A549 (cell line): Measurements from ENCODE around the gene PITPNC1. TPM values are rescaled to one million over a fixed set of nuclear protein-coding genes. Genes with fewer than 3 reads are reported as not detected.

Experiments used
- ATAC-seq, 2 experiments: fragments of 200-7000 bp in 1 of 2; fragments of >200 bp in 1 of 2; cut with Nextera tagmentation in 1 of 2; cut with Tn5 transposase in 1 of 2; 3 replicates each; pipeline versions ENCODE4 v1.8.0 to v1.9.1; 2018 to 2020; ENCODE audit warnings: mild to moderate bottlenecking in 1 of 2, moderate library complexity in 1 of 2
- CTCF ChIA-PET: fragments of 300-600 bp; sonication (Branson Sonifier 250); formaldehyde crosslinking; extraction: SDS; loops from one replicate; lab custom pipeline; 2021; ENCODE audit warnings: antibody characterized with exemption, inconsistent platforms; lab: Yijun Ruan, JAX
- POLR2A ChIA-PET: fragments of 350-600 bp; formaldehyde crosslinking; extraction: SDS; loops from one replicate; lab custom pipeline; 2021; ENCODE audit warnings: antibody characterized with exemption, inconsistent platforms; lab: Yijun Ruan, JAX
- DNase-seq, 2 experiments: peaks; one replicate each; pipeline versions ENCODE4 v3.0.0 to v3.0.0-alpha.2; 2011 to 2016; ENCODE audit warnings: low read depth in 1 of 2, low spot score in 1 of 2
- FAIRE-seq: peaks from 2 replicates; lab custom pipeline; 2011; peaks lifted over from hg19 to GRCh38; lab: Jason Lieb, UNC
- H3K27ac ChIP-seq, 2 experiments: fragments of >200 bp; sonication (Bioruptor Twin); formaldehyde crosslinking; 3 replicates each; pipeline ENCODE4 v1.5.1; 2016 to 2017
- H3K4me1 ChIP-seq: fragments of >200 bp; sonication (Bioruptor Twin); formaldehyde crosslinking; 3 replicates; pipeline ENCODE4 v1.6.1; 2016
- H3K4me2 ChIP-seq: fragments of >200 bp; sonication (Bioruptor Twin); formaldehyde crosslinking; 3 replicates; pipeline ENCODE4 v1.6.1; 2016
- H3K4me3 ChIP-seq: fragments of >200 bp; sonication (Bioruptor Twin); formaldehyde crosslinking; 3 replicates; pipeline ENCODE4 v1.5.1; 2016
- H3K9me3 ChIP-seq: fragments of >200 bp; sonication (Bioruptor Twin); formaldehyde crosslinking; 3 replicates; pipeline ENCODE4 v1.6.1; 2016
- BHLHE40 ChIP-seq: IDR thresholded peaks from 2 replicates; pipeline ENCODE4 v1.6.1; 2012; ENCODE audit warnings: low read depth, low read length, inconsistent platforms
- CBX2 ChIP-seq: fragments of 200-600 bp; sonication (generic); IDR thresholded peaks from 2 replicates; pipeline ENCODE4 v1.6.1; 2016; ENCODE audit warnings: low read depth, mild to moderate bottlenecking, borderline replicate concordance
- CEBPB ChIP-seq, 2 experiments: fragments of >200 bp in 1 of 2; sonication (Bioruptor Twin) in 1 of 2; formaldehyde crosslinking in 1 of 2; IDR thresholded peaks; 2 replicates each; pipeline ENCODE4 v1.6.1; 2012 to 2016
- CHD2 ChIP-seq: fragments of 150-350 bp; IDR thresholded peaks from 2 replicates; pipeline ENCODE4 v1.6.1; 2014; ENCODE audit warnings: low read length; ENCODE audit not compliant: partially characterized antibody
- FOSL2 ChIP-seq, 2 experiments: fragments of 450-650 bp in 1 of 2; fragments of >200 bp in 1 of 2; sonication (Bioruptor Twin) in 1 of 2; formaldehyde crosslinking; IDR thresholded peaks; 2 replicates each; pipeline versions ENCODE4 v1.5.0 to v1.6.1; 2016 to 2020; ENCODE audit warnings: mild to moderate bottlenecking in 1 of 2, moderate library complexity in 1 of 2
- RAD21 ChIP-seq, 2 experiments: fragments of >200 bp in 1 of 2; sonication (Bioruptor Twin) in 1 of 2; formaldehyde crosslinking in 1 of 2; IDR thresholded peaks in 1 of 2; conservative IDR thresholded peaks in 1 of 2; 2 replicates in 1 of 2; 3 replicates in 1 of 2; pipeline ENCODE4 v1.6.1; 2012 to 2018; ENCODE audit warnings: inconsistent platforms in 1 of 2
- SMC3 ChIP-seq: fragments of >200 bp; sonication (Bioruptor Twin); formaldehyde crosslinking; IDR thresholded peaks from 3 replicates; pipeline ENCODE4 v1.6.1; 2018; ENCODE audit warnings: inconsistent platforms
- ZFP36 ChIP-seq: fragments of 450-650 bp; IDR thresholded peaks from 2 replicates; pipeline ENCODE4 v1.6.1; 2014; ENCODE audit warnings: borderline replicate concordance; ENCODE audit not compliant: partially characterized antibody
- WGBS: methylation state at CpG from one replicate; pipeline ENCODE4 v1.1.6; 2017; ENCODE audit errors: missing lambda C conversion rate; 5-methylcytosine and 5-hydroxymethylcytosine counted together
- polyA plus RNA-seq, 4 experiments: library from polyadenylated mRNA; depleted of rRNA in 3 of 4; stranded (reverse); fragments of >200 nt; fragmentation: RNase III in 1 of 4; extraction: RNeasy Plus Mini Kit Qiagen cat#74134 plus additional on column Dnase treatment in 1 of 4; gene quantifications; 2 replicates in 3 of 4; 3 replicates in 1 of 4; pipeline ENCODE4 v1.2.3, GENCODE V29; 2011 to 2017
- small RNA-seq, 6 experiments: library from RNA; depleted of rRNA; stranded (forward); fragments of <200 nt; gene quantifications; one replicate each; pipeline ENCODE3, GENCODE V24; 2012
- TF ChIP-seq, protein P1 (sequence below): fragments of >200 bp; sonication (Bioruptor Twin); formaldehyde crosslinking; IDR thresholded peaks from 3 replicates; pipeline ENCODE4 v1.6.1; 2016
- TF ChIP-seq, protein P2 (sequence below): fragments of 250-450 bp; sonication (Bioruptor Pico); IDR thresholded peaks from 2 replicates; pipeline ENCODE4 v1.5.0; 2021; ENCODE audit warnings: mild to moderate bottlenecking, moderate library complexity, borderline replicate concordance

The PITPNC1 gene
- polyA plus RNA-seq, 2 of the 4 experiments (the other 2 are of a cell fraction), result 3.7 to 11.2 TPM

GRCh38 chr17:67737145-67737544, 360.1 kb downstream of the PITPNC1 start:
- TF ChIP-seq ZFP36, result no peak
- TF ChIP-seq, protein P1, sequence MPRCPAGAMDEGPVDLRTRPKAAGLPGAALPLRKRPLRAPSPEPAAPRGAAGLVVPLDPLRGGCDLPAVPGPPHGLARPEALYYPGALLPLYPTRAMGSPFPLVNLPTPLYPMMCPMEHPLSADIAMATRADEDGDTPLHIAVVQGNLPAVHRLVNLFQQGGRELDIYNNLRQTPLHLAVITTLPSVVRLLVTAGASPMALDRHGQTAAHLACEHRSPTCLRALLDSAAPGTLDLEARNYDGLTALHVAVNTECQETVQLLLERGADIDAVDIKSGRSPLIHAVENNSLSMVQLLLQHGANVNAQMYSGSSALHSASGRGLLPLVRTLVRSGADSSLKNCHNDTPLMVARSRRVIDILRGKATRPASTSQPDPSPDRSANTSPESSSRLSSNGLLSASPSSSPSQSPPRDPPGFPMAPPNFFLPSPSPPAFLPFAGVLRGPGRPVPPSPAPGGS, result no peak
- Histone ChIP-seq H3K9me3 (no peaks in the 10 kb centered on the region), H3K27ac (no peak overlapping the region), H3K4me1 (no peaks in the 10 kb centered on the region), H3K4me3 (no peak overlapping the region), H3K4me2 (no peak overlapping the region)
- ChIA-PET CTCF (interaction anchor here (1.5 to 1.8 kb wide), 2 partner anchors 17 to 44 kb away, joined by 4 to 5 read pairs; no protein-coding TSS in a partner anchor), POLR2A (no interaction called here)
- WGBS, result 88% methylated on average over 8 of the region's 8 CpGs
- FAIRE-seq (peak; percentile 61), ATAC-seq (no peak), DNase-seq (no peak)

- POLR2A ChIA-PET, result no interaction called here
- H3K4me3 ChIP-seq, result no peak overlapping the region
- no peak overlapping the region for H3K27ac ChIP-seq
- no peak overlapping the region for H3K4me2 ChIP-seq
- ATAC-seq, result no peak
- TF ChIP-seq BHLHE40 (no peak), CBX2 (no peak), FOSL2 (IDR thresholded peaks at IDR 0.05) (no peak), FOSL2 (CRISPR knock-in tag; IDR thresholded peaks at IDR 0.05) (no peak), RAD21 (conservative IDR thresholded peaks at IDR 0.05 in 1 of 2, IDR thresholded peaks at IDR 0.05 in 1 of 2) (no peak), CHD2 (no peak), CEBPB (IDR thresholded peaks at IDR 0.05) (no peak), SMC3 (no peak)
- TF ChIP-seq, protein P2, sequence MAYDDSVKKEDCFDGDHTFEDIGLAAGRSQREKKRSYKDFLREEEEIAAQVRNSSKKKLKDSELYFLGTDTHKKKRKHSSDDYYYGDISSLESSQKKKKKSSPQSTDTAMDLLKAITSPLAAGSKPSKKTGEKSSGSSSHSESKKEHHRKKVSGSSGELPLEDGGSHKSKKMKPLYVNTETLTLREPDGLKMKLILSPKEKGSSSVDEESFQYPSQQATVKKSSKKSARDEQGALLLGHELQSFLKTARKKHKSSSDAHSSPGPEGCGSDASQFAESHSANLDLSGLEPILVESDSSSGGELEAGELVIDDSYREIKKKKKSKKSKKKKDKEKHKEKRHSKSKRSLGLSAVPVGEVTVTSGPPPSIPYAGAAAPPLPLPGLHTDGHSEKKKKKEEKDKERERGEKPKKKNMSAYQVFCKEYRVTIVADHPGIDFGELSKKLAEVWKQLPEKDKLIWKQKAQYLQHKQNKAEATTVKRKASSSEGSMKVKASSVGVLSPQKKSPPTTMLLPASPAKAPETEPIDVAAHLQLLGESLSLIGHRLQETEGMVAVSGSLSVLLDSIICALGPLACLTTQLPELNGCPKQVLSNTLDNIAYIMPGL, result no peak
- 82% methylated on average over 2 of the region's 2 CpGs for WGBS
- H3K4me1 ChIP-seq, result no peaks in the 10 kb centered on the region
- no peaks in the 10 kb centered on the region for H3K9me3 ChIP-seq
- DNase-seq, result no peak
- CTCF ChIA-PET, result no interaction called here
- no peak for FAIRE-seq
Measured at GRCh38 chr17:67742025-67742424, 364.9 kb downstream of the PITPNC1 start.

Small RNA genes within 50 kb of the gene (small RNA-seq; reads per million reads assigned to genes)
- gene MIR548AA2 (0 reads per million in 6 experiments), gene MIR548D2 (0 reads per million in 6 experiments), gene RF00019 (0 reads per million in 6 experiments), gene RN7SL756P (0 reads per million in 6 experiments), gene SNORA38B (0.78 to 166 (median 7.5) reads per million in 6 experiments)

Other genes with a start within 250 kb of the PITPNC1 start
- 17.8 and 18.3 TPM in 2 replicates for gene HELZ, start 132.1 kb upstream of the PITPNC1 start, polyA plus RNA-seq (2011; rRNA removed)
- gene HELZ, start 132.1 kb upstream of the PITPNC1 start, polyA plus RNA-seq (2017; fragmentation: RNase III; extraction: RNeasy Plus Mini Kit Qiagen cat#74134 plus additional on column Dnase treatment), result 5.6 to 6.7 TPM (median 5.7 TPM) in 3 replicates
- gene PSMD12, start 10.7 kb upstream of the PITPNC1 start, polyA plus RNA-seq (2011; rRNA removed), result 63.4 and 106 TPM in 2 replicates
- 104 to 126 TPM (median 106 TPM) in 3 replicates for gene PSMD12, start 10.7 kb upstream of the PITPNC1 start, polyA plus RNA-seq (2017; fragmentation: RNase III; extraction: RNeasy Plus Mini Kit Qiagen cat#74134 plus additional on column Dnase treatment)